K562 (cell line): Measurements from ENCODE around the gene NSF. TPM values are rescaled to one million over a fixed set of nuclear protein-coding genes. Genes with fewer than 3 reads are reported as not detected.

Experiments
- CHD7 ChIP-seq: fragments of 200-600 bp; sonication (generic); IDR thresholded peaks from one replicate; pipeline ENCODE4 v1.6.1; 2012; ENCODE audit warnings: mild to moderate bottlenecking, low read depth, low read length, inconsistent platforms
- PCBP2 ChIP-seq: fragments of 200-400 bp; formaldehyde crosslinking; IDR thresholded peaks from 2 replicates; pipeline ENCODE4 v1.6.1; 2018; ENCODE audit warnings: low read length, low read depth, mild to moderate bottlenecking, moderate library complexity; ENCODE audit not compliant: poor library complexity, severe bottlenecking
- PRDM10 ChIP-seq: fragments of 450-650 bp; IDR thresholded peaks from 2 replicates; pipeline ENCODE4 v1.6.1; 2018; ENCODE audit not compliant: partially characterized antibody
- YBX1 ChIP-seq: fragments of 450-650 bp; IDR thresholded peaks from 2 replicates; pipeline ENCODE4 v1.7.1; 2016; ENCODE audit warnings: mild to moderate bottlenecking
- polyA plus RNA-seq, 8 experiments: library from polyadenylated mRNA; depleted of rRNA in 4 of 8; stranded (reverse) in 5 of 8; unstranded in 3 of 8; fragments of >200 nt; fragmentation: Nextera tagmentation in 2 of 8; fragmentation: Illumina TruSeq in 1 of 8; extraction: Ambion mirVana in 2 of 8; extraction: Trizol in 1 of 8; gene quantifications; 2 replicates each; pipeline versions ENCODE4 v1.2.1 to v1.2.3, GENCODE V29; 2011 to 2014; ENCODE audit warnings: inconsistent platforms in 1 of 8, missing spikeins in 1 of 8
- total RNA-seq, 7 experiments: library from RNA; depleted of rRNA in 6 of 7; stranded (reverse); fragments of >200 nt in 6 of 7; fragmentation: Illumina TruSeq in 2 of 7; extraction: Trizol in 2 of 7; gene quantifications; 2 replicates each; pipeline versions ENCODE4 v1.2.1 to v1.2.3, GENCODE V29; 2011 to 2021; ENCODE audit warnings: low replicate concordance in 1 of 7

The NSF gene
- total and polyA plus RNA-seq, 9 of the 15 experiments (the other 6 are each of a cell fraction or from before 2014, with no cell fraction given): 16.7 to 39.8 (median 36.7) TPM

- TF ChIP-seq CHD7 (no peak), PCBP2 (no peak), PRDM10 (no peak), YBX1 (no peak)
Observed at GRCh38 chr17:46758614-46759013, 168.1 kb downstream of the NSF start (continued).
